ENCODE results near the gene ATP10B. TPM values are rescaled to one million over a fixed set of nuclear protein-coding genes. Genes with fewer than 3 reads are reported as not detected.
"Not testable (repeated sequence)": the region's sequence is repeated elsewhere in the genome, so short reads cannot be mapped to it uniquely, and the experiment has no call there.

ATP10B gene, protein sequence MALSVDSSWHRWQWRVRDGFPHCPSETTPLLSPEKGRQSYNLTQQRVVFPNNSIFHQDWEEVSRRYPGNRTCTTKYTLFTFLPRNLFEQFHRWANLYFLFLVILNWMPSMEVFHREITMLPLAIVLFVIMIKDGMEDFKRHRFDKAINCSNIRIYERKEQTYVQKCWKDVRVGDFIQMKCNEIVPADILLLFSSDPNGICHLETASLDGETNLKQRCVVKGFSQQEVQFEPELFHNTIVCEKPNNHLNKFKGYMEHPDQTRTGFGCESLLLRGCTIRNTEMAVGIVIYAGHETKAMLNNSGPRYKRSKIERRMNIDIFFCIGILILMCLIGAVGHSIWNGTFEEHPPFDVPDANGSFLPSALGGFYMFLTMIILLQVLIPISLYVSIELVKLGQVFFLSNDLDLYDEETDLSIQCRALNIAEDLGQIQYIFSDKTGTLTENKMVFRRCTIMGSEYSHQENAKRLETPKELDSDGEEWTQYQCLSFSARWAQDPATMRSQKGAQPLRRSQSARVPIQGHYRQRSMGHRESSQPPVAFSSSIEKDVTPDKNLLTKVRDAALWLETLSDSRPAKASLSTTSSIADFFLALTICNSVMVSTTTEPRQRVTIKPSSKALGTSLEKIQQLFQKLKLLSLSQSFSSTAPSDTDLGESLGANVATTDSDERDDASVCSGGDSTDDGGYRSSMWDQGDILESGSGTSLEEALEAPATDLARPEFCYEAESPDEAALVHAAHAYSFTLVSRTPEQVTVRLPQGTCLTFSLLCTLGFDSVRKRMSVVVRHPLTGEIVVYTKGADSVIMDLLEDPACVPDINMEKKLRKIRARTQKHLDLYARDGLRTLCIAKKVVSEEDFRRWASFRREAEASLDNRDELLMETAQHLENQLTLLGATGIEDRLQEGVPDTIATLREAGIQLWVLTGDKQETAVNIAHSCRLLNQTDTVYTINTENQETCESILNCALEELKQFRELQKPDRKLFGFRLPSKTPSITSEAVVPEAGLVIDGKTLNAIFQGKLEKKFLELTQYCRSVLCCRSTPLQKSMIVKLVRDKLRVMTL (N-terminal part only)
- 1 to 10 TPM; 5.0 to 6.6 TPM for polyA plus RNA-seq

DNA sequence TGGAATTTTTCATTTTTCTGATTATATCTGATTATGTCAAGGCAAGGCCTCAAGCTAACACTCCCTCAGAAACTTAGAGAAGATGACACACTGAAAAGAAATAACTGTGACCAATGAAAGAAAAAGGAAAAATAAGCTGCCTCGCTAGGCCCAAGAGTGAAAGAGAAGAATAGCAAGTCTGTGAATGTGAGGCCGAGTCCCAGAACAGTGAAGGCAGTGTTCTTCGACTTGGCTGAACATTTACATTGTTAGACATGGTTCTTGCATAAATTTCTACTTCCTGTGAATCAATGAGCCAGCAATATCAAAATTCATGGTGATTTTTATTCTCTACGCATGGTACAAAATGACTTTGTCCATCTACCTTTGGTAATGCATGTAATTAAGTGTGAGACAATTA is at the start of gene ATP10B:
Gene ATP10B (minus strand): TSS at position 163 of the 400 bp plus-strand sequence. CDS start 164,137 bp downstream, outside the sequence.
- H3K27me3 ChIP-seq (ENCODE audit: control insufficient read depth in 1 of 2, insufficient read depth in 2 of 2, low read length in 2 of 2) = no peaks in the 10 kb centered on the region
- no peaks in the 10 kb centered on the region for H3K36me3 ChIP-seq (ENCODE audit: control insufficient read depth in 2 of 2, insufficient read depth in 2 of 2, low read length in 1 of 2)
- no peak within 1 kb of the TSS for H3K27ac ChIP-seq (ENCODE audit: low read depth in 2 of 2, low read length in 1 of 2)
- no peaks in the 10 kb centered on the region for H3K4me1 ChIP-seq (ENCODE audit: control insufficient read depth in 2 of 2, insufficient read depth in 2 of 2, low read length in 1 of 2)
- no peaks in the 10 kb centered on the region for H3K9me3 ChIP-seq (ENCODE audit: control insufficient read depth in 2 of 2, insufficient read depth in 1 of 2, low read depth in 1 of 2, low read length in 1 of 2)
- WGBS, 2 donors = 71 to 90% methylated on average over 4 of the region's 4 CpGs
- no peak within 1 kb of the TSS for H3K4me3 ChIP-seq (ENCODE audit: low read depth in 1 of 2, low read length in 2 of 2)

DNA sequence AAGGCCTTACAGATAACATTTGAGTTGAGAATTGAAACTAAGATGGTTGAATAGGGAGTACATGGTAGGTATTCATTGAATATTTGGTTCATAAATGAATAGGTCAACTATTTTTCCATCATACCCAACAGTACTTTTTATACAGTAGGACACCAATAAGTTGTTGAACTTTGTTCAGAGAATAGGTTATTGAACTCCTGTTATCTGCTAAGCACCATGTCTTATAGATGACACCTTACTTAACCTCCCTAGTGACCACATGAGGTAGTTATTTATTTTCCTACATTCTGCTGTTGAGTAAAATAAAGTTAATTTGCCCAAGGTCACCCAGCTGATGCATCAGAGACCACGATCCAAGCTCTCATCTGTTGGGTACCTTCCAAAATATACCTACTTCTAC is 49.6 kb upstream of the ATP10B start:
- no peaks in the 10 kb centered on the region for H3K36me3 ChIP-seq (ENCODE audit: control insufficient read depth in 2 of 2, insufficient read depth in 2 of 2, low read length in 1 of 2)
- WGBS, 2 donors = 65 to 77% methylated on average over 1 of the region's 1 CpG
- H3K27ac ChIP-seq (ENCODE audit: low read depth in 2 of 2, low read length in 1 of 2) = no peak overlapping the region

DNA sequence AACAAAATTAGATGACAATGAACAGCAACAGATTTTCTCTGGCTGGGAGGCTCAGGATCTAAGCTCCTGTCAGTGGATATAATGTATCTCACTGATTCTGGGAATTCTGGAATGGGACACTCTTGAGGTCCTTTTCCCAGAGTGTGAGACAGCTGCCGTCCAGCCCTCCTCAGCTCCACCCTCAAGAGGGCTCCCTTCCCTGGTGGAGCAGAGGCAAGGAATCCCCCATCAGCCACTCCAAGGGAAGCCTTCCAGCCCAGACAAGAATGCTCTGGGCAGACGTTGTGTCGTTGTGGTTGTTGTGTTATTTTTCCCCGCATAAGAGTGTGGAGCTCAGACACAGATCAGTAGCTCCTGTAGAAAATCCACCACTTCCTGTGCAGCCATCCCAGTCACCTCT is 47.7 kb upstream of the ATP10B start:
- no peaks in the 10 kb centered on the region for H3K36me3 ChIP-seq (ENCODE audit: control insufficient read depth in 2 of 2, insufficient read depth in 2 of 2, low read length in 1 of 2)
- WGBS, 2 donors = 65 to 73% methylated on average over 4 of the region's 4 CpGs
- H3K9me3 ChIP-seq (ENCODE audit: control insufficient read depth in 2 of 2, insufficient read depth in 1 of 2, low read depth in 1 of 2, low read length in 1 of 2) = no peaks in the 10 kb centered on the region
- H3K27ac ChIP-seq (ENCODE audit: low read depth in 2 of 2, low read length in 1 of 2) = no peak overlapping the region
- no peak overlapping the region for H3K4me3 ChIP-seq (ENCODE audit: low read depth in 1 of 2, low read length in 2 of 2)
- no peaks in the 10 kb centered on the region for H3K27me3 ChIP-seq (ENCODE audit: control insufficient read depth in 1 of 2, insufficient read depth in 2 of 2, low read length in 2 of 2)
- peaks cover 0 to 3% of the 10 kb centered on the region in 2 donors for H3K4me1 ChIP-seq (ENCODE audit: control insufficient read depth in 2 of 2, insufficient read depth in 2 of 2, low read length in 1 of 2)

More for the DNA sequence above, 49.6 kb upstream of the ATP10B start:
- H3K4me3 ChIP-seq (ENCODE audit: low read depth in 1 of 2, low read length in 2 of 2) = no peak overlapping the region
- peaks cover 0 to 3% of the 10 kb centered on the region in 2 donors for H3K4me1 ChIP-seq (ENCODE audit: control insufficient read depth in 2 of 2, insufficient read depth in 2 of 2, low read length in 1 of 2)
- H3K9me3 ChIP-seq (ENCODE audit: control insufficient read depth in 2 of 2, insufficient read depth in 1 of 2, low read depth in 1 of 2, low read length in 1 of 2) = no peaks in the 10 kb centered on the region
- no peaks in the 10 kb centered on the region for H3K27me3 ChIP-seq (ENCODE audit: control insufficient read depth in 1 of 2, insufficient read depth in 2 of 2, low read length in 2 of 2)

DNA sequence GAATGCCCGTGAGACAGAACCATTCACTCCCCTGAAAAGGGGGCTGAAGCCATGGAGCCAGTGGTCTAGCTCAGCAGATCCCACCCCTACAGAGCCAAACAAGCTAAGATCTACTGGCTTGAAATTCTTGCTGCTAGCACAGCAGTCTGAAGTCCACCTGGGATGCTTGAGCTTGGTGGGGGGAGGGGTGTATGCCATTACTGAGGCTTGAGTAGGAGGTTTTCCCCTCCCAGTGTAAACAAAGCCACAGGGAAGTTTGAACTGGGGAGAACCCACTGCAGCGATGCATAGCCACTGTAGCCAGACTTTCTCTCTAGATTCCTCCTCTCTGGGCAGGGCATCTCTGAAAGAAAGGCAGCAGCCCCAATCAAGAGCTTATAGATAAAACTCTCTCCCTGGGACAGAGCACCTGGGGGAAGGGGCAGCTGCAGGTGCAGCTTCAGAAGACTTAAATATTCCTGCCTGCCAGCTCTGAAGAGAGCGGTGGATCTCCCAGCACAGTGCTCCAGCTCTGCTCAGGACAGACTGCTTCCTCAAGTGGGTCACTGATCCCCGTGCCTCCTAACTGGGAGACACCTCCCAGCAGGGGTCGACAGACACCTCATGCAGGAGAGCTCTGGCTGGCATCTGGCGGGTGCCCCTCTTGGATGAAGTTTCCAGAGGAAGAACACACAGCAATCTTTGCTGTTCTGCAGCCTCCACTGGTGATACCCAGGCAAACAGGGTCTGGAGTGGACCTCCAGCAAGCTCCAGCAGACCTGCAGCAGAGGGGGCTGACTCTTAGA is 41.4 kb upstream of the ATP10B start:
- H3K9me3 ChIP-seq (ENCODE audit: control insufficient read depth in 2 of 2, insufficient read depth in 1 of 2, low read depth in 1 of 2, low read length in 1 of 2); H3K27ac ChIP-seq (ENCODE audit: low read depth in 2 of 2, low read length in 1 of 2); H3K4me1 ChIP-seq (ENCODE audit: control insufficient read depth in 2 of 2, insufficient read depth in 2 of 2, low read length in 1 of 2); H3K27me3 ChIP-seq (ENCODE audit: control insufficient read depth in 1 of 2, insufficient read depth in 2 of 2, low read length in 2 of 2); H3K4me3 ChIP-seq (ENCODE audit: low read depth in 1 of 2, low read length in 2 of 2); H3K36me3 ChIP-seq (ENCODE audit: control insufficient read depth in 2 of 2, insufficient read depth in 2 of 2, low read length in 1 of 2): not testable (repeated sequence)
- WGBS, 2 donors = 90% methylated on average over 6 of the region's 6 CpGs

DNA sequence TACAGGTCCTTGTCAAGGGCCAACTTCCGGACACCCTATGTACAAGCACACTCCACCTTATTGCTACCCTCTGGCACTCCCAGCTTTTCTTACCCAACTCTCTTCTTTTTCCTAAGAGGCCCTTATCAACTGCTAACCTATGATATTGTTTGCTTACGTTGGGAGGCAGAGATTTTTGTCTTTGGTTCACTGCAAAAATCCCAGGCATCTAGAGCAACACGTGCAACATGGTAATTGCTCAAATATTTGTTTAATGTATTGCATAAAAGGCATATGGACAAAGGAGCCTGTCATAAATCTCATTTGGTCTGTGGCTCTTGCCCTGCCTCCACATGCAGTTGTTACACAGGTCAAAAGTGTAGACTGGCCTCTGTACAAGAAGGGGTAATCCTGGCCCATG is 35.8 kb upstream of the ATP10B start:
- Histone ChIP-seq H3K4me3 (ENCODE audit: low read depth in 1 of 2, low read length in 2 of 2) (no peak overlapping the region), H3K27ac (ENCODE audit: low read depth in 2 of 2, low read length in 1 of 2) (no peak overlapping the region), H3K9me3 (ENCODE audit: control insufficient read depth in 2 of 2, insufficient read depth in 1 of 2, low read depth in 1 of 2, low read length in 1 of 2) (no peaks in the 10 kb centered on the region), H3K4me1 (ENCODE audit: control insufficient read depth in 2 of 2, insufficient read depth in 2 of 2, low read length in 1 of 2) (no peaks in the 10 kb centered on the region), H3K36me3 (ENCODE audit: control insufficient read depth in 2 of 2, insufficient read depth in 2 of 2, low read length in 1 of 2) (no peaks in the 10 kb centered on the region), H3K27me3 (ENCODE audit: control insufficient read depth in 1 of 2, insufficient read depth in 2 of 2, low read length in 2 of 2) (no peaks in the 10 kb centered on the region)
- 41 to 44% methylated on average over 3 of the region's 3 CpGs for whole genome bisulfite sequencing, 2 donors

DNA sequence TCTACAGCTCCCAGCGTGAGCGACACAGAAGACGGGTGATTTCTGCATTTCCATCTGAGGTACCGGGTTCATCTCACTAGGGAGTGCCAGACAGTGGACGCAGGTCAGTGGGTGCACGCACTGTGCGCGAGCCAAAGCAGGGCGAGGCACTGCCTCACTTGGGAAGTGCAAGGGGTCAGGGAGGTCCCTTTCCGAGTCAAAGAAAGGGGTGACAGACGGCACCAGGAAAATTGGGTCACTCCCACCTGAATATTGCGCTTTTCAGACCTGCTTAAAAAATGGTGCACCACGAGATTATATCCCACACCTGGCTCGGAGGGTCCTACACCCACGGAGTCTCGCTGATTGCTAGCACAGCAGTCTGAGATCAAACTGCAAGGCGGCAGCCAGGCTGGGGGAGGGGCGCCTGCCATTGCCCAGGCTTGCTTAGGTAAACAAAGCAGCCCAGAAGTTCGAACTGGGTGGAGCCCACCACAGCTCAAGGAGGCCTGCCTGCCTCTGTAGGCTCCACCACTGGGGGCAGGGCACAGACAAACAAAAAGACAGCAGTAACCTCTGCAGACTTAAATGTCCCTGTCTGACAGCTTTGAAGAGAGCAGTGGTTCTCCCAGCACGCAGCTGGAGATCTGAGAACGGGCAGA is 21.7 kb upstream of the ATP10B start:
- 35 to 41% methylated on average over 18 to 20 of the region's 21 CpGs for WGBS, 2 donors
- H3K4me3 ChIP-seq (ENCODE audit: low read depth in 1 of 2, low read length in 2 of 2); H3K9me3 ChIP-seq (ENCODE audit: control insufficient read depth in 2 of 2, insufficient read depth in 1 of 2, low read depth in 1 of 2, low read length in 1 of 2); H3K4me1 ChIP-seq (ENCODE audit: control insufficient read depth in 2 of 2, insufficient read depth in 2 of 2, low read length in 1 of 2); H3K27ac ChIP-seq (ENCODE audit: low read depth in 2 of 2, low read length in 1 of 2); H3K27me3 ChIP-seq (ENCODE audit: control insufficient read depth in 1 of 2, insufficient read depth in 2 of 2, low read length in 2 of 2); H3K36me3 ChIP-seq (ENCODE audit: control insufficient read depth in 2 of 2, insufficient read depth in 2 of 2, low read length in 1 of 2): not testable (repeated sequence)

DNA sequence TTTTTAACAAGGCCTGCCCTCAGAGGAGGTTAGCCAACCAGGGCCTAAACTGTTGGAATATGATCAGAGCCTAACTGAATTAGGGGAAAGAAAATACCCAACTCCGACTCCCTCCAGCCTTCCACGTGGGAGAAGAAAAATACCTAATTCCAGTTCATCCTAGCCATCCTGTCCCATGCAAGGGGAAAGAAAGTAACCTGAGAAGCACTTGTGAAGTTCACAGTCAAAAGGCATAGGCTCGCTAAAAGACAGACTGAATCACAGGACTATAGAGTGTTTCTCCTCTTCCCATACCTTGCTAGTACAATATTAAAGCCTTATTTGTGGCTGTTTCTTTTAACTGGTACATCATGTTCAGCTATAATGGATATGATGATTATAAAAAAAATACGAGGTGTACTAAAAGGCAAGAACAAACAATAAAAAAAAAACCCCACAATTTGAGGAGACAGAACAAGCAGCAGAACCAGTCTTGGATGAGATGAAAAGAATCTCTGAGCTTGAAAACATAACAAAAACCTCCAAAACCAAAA is 18.0 kb upstream of the ATP10B start:
- Histone ChIP-seq H3K27ac (ENCODE audit: low read depth in 2 of 2, low read length in 1 of 2) (no peak overlapping the region), H3K4me1 (ENCODE audit: control insufficient read depth in 2 of 2, insufficient read depth in 2 of 2, low read length in 1 of 2) (no peaks in the 10 kb centered on the region), H3K27me3 (ENCODE audit: control insufficient read depth in 1 of 2, insufficient read depth in 2 of 2, low read length in 2 of 2) (no peaks in the 10 kb centered on the region), H3K9me3 (ENCODE audit: control insufficient read depth in 2 of 2, insufficient read depth in 1 of 2, low read depth in 1 of 2, low read length in 1 of 2) (no peaks in the 10 kb centered on the region), H3K4me3 (ENCODE audit: low read depth in 1 of 2, low read length in 2 of 2) (no peak overlapping the region), H3K36me3 (ENCODE audit: control insufficient read depth in 2 of 2, insufficient read depth in 2 of 2, low read length in 1 of 2) (no peaks in the 10 kb centered on the region)
- WGBS, 2 donors = 52 to 62% methylated on average over 4 of the region's 4 CpGs

DNA sequence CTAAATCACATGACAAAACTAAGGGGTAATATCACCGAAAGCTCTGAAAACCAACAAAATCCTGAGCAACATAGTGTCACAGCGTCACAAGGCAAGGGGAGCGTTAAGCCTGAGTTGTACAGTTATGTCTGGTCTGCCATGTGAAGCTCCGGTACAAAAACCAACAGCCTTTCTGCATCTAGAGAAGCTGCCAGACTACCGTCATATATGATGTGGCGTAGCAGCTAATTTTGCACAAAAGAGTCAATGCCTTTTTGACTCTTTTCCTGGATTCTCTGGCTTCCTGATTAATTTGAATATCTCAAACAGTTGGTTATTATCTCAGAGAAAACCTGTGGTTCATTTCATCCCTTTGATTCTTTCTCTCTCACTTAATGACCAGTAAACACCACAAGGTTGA is 16.0 kb upstream of the ATP10B start:
- no peaks in the 10 kb centered on the region for H3K36me3 ChIP-seq (ENCODE audit: control insufficient read depth in 2 of 2, insufficient read depth in 2 of 2, low read length in 1 of 2)
- H3K9me3 ChIP-seq (ENCODE audit: control insufficient read depth in 2 of 2, insufficient read depth in 1 of 2, low read depth in 1 of 2, low read length in 1 of 2) = no peaks in the 10 kb centered on the region
- no peaks in the 10 kb centered on the region for H3K27me3 ChIP-seq (ENCODE audit: control insufficient read depth in 1 of 2, insufficient read depth in 2 of 2, low read length in 2 of 2)
- H3K27ac ChIP-seq (ENCODE audit: low read depth in 2 of 2, low read length in 1 of 2) = no peak overlapping the region
- no peak overlapping the region for H3K4me3 ChIP-seq (ENCODE audit: low read depth in 1 of 2, low read length in 2 of 2)
- no peaks in the 10 kb centered on the region for H3K4me1 ChIP-seq (ENCODE audit: control insufficient read depth in 2 of 2, insufficient read depth in 2 of 2, low read length in 1 of 2)
- WGBS, 2 donors = 87 to 91% methylated on average over 6 of the region's 6 CpGs
